NCI-H82 treated with DMSO at 0.1 percent for 48 hours (cell line): ENCODE data around the gene ARHGEF38.
"Not testable (repeated sequence)": the region's sequence is repeated elsewhere in the genome, so short reads cannot be mapped to it uniquely, and the experiment has no call there.

Experiments
- DNase-seq: peaks from one replicate; lab custom pipeline; 2025; ENCODE audit not compliant: unreplicated experiment; lab: John Stamatoyannopoulos, UW

The ARHGEF38 gene

DNA sequence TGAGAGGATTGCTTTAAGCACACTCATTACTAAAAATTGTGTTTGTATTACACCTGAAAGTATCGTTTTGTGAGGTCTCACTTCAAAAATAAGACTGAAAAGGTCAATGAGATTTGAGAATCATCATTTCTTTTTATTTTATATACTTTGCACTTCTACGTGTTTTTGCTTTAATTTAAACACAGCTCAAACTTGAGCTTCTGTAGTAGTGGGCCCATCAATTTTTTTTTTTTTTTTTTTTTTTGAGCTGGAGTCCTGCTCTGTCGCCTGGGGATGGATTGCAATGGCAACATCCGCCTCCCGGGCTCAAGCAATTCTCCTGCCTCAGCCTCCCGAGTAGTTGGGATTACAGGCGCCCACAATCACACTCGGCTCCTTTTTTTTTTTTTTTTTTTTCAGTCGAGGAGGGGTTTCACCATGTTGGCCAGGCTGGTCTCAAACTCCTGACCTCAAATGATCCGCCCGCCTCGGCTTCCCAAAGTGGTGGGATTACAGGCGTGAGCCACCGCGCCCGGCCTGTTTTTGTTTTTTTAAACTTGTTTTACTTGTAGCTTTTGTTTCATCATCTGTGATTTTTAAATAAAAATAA lies 157.7 kb downstream of the ARHGEF38 start:
- no peak for DNase-seq

DNA sequence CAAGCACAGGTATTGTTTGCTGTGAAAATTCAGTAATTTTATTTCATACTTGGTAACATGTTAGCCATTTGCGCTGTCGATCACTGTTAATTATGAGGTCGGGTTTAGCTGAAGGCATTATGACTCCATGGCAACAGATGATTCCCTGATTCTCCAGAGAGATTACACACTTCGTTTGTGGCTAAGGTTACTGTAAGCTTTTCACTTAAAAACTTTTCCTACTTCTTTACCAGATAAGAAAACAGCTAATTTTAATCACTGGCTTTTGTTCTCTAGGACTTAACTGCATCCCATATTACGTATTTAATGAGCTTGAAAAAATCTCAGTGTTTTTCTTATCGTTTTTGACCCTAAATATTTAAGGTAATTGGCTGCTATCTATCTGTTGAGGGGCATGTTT lies 158.3 kb downstream of the ARHGEF38 start:
- peak; percentile 38 for DNase-seq

DNA sequence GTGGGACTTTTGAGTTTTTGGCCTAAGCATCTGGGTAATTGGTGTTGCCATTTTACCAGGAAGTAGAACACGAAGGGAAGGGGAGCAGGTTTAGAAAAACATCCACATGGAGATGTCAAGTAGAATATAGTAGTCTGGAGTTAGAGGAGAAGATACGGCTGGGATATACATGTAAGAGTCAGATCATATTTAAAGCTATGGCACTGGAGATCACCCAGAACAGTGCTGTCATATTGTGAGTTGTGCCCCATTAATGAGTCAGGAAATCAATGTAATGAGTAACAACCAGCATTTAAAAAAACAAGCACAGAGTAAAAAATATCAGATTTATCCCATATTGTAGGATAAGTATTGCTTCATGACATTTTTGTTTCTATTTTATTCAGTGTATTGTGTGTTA lies 160.3 kb downstream of the ARHGEF38 start:
- DNase-seq: no peak

DNA sequence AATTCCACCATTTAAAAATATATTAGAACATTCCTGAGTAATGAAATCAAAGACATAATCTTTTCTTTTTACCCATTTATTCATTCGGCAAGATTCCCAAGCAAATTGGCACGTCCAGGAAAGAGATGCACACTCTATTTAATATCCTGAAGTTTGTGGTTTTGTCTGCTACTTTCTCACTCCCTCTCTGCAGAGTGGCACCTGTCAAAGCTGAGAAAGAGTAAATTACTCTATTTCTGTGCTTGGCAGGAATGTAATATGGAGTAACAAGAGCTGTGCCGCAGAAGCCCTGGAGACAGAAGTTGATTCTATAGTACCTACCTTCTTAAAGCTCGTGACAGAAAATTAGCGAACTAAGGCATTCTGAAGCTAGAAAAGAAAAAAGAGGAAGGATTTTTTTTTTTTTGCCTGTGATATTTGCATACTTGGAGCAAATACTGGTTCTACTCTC lies 161.7 kb downstream of the ARHGEF38 start:
- DNase-seq: no peak

DNA sequence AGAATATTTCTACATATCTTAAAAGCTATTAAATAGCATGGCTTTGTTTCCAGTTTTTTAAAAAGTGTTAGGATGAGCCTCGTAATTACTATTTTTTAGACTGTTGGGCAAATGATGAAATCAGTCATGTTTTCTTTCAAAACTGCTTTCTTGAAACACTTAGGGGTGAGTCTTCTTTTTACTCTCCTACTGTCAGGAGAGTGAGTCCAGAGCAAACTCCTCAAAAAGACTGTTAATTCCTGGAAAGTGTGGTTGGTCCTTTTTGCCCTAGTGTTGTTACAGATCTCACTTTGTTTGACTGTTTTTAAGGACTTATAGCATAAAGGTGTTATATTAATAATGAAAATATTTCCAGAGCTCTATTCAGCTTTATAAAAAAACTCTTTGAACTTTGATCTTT lies 162.5 kb downstream of the ARHGEF38 start:
- no peak for DNase-seq

GRCh38 chr4:105715692-105716278 lies 163.4 kb downstream of the ARHGEF38 start:
- DNase-seq: peak; percentile 2

GRCh38 chr4:105719204-105719603 lies 166.8 kb downstream of the ARHGEF38 start:
- no peak for DNase-seq

DNA sequence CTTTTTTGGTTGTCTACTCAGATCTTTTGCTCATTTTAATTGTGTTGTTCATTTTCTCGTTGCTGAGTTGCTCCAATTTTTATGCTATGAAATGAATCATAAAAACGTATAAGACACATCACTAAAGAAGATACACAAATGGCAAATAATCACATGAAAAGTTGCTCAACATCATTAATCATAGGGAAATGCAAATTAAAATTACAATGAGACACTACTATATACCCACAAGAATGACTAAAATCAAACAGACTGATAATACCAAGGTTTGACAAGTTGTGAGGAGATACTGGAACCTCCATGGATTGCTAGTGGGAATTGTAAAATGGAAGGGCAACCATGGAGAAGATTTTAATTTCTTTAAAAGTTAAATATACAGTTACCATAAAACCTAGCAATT lies 173.2 kb downstream of the ARHGEF38 start:
- DNase-seq: no peak

DNA sequence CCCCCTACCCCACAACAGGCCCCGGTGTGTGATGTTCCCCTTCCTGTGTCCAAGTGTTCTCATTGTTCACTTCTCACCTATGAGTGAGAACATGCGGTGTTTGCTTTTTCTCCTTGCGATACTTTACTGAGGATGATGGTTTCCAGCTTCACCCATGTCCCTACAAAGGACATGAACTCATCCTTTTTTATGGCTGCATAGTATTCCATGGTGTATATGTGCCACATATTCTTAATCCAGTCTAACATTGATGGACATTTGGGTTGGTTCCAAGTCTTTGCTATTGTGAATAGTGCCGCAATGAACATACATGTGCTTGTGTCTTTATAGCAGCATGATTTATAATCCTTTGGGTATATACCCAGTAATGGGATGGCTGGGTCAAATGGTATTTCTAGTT lies 177.5 kb downstream of the ARHGEF38 start:
- DNase-seq: not testable (repeated sequence)
